ENCODE measurements around the gene TECPR2. TPM values are rescaled to one million over a fixed set of nuclear protein-coding genes. Genes with fewer than 3 reads are reported as not detected.

TECPR2 gene
- total and polyA plus RNA-seq, 2 of the 13 experiments (the other 11 are each of a cell fraction or from before 2014, with no cell fraction given), result 3.5 to 5.7 TPM

DNA sequence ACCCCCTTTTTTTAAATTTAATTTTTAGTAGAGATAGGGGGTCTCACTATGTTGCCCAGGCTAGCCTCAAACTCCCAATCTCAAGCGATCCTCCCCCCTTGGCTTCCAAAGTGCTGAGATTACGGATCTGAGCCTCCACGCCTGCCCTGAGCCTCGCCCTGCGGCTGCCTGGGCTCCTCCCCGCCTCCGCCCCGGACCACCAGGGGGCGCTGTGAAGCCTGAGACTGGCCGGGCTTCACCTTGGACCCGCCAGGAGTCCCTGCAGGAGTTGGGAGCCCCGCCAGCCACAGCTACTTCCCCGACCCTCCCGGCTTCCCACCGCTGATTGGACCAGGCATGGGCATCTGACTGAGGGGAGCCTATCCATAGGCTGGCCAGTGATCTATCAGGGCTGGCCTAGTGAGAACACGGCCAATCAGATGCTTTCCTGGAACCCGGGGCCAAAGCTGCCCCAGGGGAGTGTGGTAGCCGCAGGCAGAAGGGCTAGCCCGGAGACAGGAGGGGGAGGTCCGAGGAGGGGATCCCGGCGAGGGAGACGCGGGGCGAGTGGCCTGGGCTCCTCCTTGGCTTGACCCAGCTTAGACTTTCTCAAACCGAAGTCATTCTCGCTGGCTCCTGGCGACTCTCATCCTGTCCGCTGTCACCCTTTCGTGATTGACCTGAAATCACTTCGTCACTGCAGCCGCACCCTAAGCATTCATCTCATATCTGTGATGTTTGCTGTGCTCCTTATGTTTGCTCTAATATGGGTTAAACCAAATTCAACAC, 161.9 kb downstream of the TECPR2 start (continued):
- TF ChIP-seq, protein P1, sequence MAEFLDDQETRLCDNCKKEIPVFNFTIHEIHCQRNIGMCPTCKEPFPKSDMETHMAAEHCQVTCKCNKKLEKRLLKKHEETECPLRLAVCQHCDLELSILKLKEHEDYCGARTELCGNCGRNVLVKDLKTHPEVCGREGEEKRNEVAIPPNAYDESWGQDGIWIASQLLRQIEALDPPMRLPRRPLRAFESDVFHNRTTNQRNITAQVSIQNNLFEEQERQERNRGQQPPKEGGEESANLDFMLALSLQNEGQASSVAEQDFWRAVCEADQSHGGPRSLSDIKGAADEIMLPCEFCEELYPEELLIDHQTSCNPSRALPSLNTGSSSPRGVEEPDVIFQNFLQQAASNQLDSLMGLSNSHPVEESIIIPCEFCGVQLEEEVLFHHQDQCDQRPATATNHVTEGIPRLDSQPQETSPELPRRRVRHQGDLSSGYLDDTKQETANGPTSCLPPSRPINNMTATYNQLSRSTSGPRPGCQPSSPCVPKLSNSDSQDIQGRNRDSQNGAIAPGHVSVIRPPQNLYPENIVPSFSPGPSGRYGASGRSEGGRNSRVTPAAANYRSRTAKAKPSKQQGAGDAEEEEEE (CRISPR knock-in tag; IDR thresholded peaks at IDR 0.05; ENCODE audit: borderline replicate concordance), result no peak
- TF ChIP-seq FOXP1 (IDR thresholded peaks at IDR 0.05) (no peak), FOXP1 (CRISPR knock-in tag; IDR thresholded peaks at IDR 0.05) (0 out of 2 replicates have a peak, but pooled peaks have one; percentile 15), ZNF264 (CRISPR knock-in tag; IDR thresholded peaks at IDR 0.05) (no peak), PLRG1 (conservative IDR thresholded peaks at IDR 0.05) (no peak), GABPA (IDR thresholded peaks at IDR 0.05; ENCODE audit: low read depth, low read length) (no peak), GABPA (CRISPR knock-in tag; IDR thresholded peaks at IDR 0.05; ENCODE audit: low read depth) (peak; percentile 34), PAX8 (CRISPR knock-in tag; IDR thresholded peaks at IDR 0.05; ENCODE audit: borderline replicate concordance) (no peak), NCOA1 (CRISPR knock-in tag; IDR thresholded peaks at IDR 0.05) (no peak; the same call in 1 of the 2 replicates), SOX13 (IDR thresholded peaks at IDR 0.05) (no peak), SOX13 (CRISPR knock-in tag; conservative IDR thresholded peaks at IDR 0.05 in 1 of 2, IDR thresholded peaks at IDR 0.05 in 1 of 2) (no peak; a peak in 1 of 4 replicates), HNF4A (CRISPR knock-in tag; IDR thresholded peaks at IDR 0.05) (peak; percentile 51; the same call in 1 of the 2 replicates), NR2F6 (IDR thresholded peaks at IDR 0.05) (no peak), NR2F6 (CRISPR knock-in tag; IDR thresholded peaks at IDR 0.05) (peak; percentile 49; the same call in 1 of the 2 replicates), NCOA5 (CRISPR knock-in tag; IDR thresholded peaks at IDR 0.05) (no peak)
- TF ChIP-seq, protein P2, sequence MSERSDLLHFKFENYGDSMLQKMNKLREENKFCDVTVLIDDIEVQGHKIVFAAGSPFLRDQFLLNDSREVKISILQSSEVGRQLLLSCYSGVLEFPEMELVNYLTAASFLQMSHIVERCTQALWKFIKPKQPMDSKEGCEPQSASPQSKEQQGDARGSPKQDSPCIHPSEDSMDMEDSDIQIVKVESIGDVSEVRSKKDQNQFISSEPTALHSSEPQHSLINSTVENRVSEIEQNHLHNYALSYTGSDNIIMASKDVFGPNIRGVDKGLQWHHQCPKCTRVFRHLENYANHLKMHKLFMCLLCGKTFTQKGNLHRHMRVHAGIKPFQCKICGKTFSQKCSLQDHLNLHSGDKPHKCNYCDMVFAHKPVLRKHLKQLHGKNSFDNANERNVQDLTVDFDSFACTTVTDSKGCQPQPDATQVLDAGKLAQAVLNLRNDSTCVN (CRISPR knock-in tag; IDR thresholded peaks at IDR 0.05; ENCODE audit: borderline replicate concordance), result 0 out of 2 replicates have a peak, but pooled peaks have one; percentile 19
- TF ChIP-seq, protein P3, sequence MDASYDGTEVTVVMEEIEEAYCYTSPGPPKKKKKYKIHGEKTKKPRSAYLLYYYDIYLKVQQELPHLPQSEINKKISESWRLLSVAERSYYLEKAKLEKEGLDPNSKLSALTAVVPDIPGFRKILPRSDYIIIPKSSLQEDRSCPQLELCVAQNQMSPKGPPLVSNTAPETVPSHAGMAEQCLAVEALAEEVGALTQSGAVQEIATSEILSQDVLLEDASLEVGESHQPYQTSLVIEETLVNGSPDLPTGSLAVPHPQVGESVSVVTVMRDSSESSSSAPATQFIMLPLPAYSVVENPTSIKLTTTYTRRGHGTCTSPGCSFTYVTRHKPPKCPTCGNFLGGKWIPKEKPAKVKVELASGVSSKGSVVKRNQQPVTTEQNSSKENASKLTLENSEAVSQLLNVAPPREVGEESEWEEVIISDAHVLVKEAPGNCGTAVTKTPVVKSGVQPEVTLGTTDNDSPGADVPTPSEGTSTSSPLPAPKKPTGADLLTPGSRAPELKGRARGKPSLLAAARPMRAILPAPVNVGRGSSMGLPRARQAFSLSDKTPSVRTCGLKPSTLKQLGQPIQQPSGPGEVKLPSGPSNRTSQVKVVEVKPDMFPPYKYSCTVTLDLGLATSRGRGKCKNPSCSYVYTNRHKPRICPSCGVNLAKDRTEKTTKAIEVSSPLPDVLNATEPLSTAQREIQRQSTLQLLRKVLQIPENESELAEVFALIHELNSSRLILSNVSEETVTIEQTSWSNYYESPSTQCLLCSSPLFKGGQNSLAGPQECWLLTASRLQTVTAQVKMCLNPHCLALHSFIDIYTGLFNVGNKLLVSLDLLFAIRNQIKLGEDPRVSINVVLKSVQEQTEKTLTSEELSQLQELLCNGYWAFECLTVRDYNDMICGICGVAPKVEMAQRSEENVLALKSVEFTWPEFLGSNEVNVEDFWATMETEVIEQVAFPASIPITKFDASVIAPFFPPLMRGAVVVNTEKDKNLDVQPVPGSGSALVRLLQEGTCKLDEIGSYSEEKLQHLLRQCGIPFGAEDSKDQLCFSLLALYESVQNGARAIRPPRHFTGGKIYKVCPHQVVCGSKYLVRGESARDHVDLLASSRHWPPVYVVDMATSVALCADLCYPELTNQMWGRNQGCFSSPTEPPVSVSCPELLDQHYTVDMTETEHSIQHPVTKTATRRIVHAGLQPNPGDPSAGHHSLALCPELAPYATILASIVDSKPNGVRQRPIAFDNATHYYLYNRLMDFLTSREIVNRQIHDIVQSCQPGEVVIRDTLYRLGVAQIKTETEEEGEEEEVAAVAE (CRISPR knock-in tag; IDR thresholded peaks at IDR 0.05; ENCODE audit: borderline replicate concordance), result peak; percentile 89
- TF ChIP-seq, protein P4, sequence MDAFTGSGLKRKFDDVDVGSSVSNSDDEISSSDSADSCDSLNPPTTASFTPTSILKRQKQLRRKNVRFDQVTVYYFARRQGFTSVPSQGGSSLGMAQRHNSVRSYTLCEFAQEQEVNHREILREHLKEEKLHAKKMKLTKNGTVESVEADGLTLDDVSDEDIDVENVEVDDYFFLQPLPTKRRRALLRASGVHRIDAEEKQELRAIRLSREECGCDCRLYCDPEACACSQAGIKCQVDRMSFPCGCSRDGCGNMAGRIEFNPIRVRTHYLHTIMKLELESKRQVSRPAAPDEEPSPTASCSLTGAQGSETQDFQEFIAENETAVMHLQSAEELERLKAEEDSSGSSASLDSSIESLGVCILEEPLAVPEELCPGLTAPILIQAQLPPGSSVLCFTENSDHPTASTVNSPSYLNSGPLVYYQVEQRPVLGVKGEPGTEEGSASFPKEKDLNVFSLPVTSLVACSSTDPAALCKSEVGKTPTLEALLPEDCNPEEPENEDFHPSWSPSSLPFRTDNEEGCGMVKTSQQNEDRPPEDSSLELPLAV (CRISPR knock-in tag; conservative IDR thresholded peaks at IDR 0.05; ENCODE audit: low read depth), result no peak
- TF ChIP-seq, protein P5, sequence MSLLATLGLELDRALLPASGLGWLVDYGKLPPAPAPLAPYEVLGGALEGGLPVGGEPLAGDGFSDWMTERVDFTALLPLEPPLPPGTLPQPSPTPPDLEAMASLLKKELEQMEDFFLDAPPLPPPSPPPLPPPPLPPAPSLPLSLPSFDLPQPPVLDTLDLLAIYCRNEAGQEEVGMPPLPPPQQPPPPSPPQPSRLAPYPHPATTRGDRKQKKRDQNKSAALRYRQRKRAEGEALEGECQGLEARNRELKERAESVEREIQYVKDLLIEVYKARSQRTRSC (CRISPR knock-in tag; IDR thresholded peaks at IDR 0.05; ENCODE audit: low read depth), result no peak
- TF ChIP-seq, protein P6, sequence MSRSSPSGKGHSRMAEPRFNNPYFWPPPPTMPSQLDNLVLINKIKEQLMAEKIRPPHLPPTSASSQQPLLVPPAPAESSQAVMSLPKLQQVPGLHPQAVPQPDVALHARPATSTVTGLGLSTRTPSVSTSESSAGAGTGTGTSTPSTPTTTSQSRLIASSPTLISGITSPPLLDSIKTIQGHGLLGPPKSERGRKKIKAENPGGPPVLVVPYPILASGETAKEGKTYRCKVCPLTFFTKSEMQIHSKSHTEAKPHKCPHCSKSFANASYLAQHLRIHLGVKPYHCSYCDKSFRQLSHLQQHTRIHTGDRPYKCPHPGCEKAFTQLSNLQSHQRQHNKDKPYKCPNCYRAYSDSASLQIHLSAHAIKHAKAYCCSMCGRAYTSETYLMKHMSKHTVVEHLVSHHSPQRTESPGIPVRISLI (CRISPR knock-in tag; IDR thresholded peaks at IDR 0.05; ENCODE audit: borderline replicate concordance), result peak; percentile 64; the same call in 1 of the 2 replicates
